HL-60 (cell line): Measurements from ENCODE around the gene FEV.

Experiments
- GABPA ChIP-seq: IDR thresholded peaks from 2 replicates; pipeline ENCODE4 v1.6.1; 2012; ENCODE audit warnings: low read depth
- POLR2AphosphoS5 ChIP-seq: IDR thresholded peaks from 2 replicates; pipeline ENCODE4 v1.6.1; 2012; ENCODE audit warnings: low read depth
- SPI1 ChIP-seq: IDR thresholded peaks from 2 replicates; pipeline ENCODE4 v1.6.1; 2012; ENCODE audit warnings: low read depth, mild to moderate bottlenecking, borderline replicate concordance
- TF ChIP-seq, protein P1 (sequence below): IDR thresholded peaks from one replicate; pipeline ENCODE4 v1.5.1; 2011; ENCODE audit warnings: low read length, control low read depth, inconsistent platforms; ENCODE audit not compliant: insufficient read depth
- TF ChIP-seq, protein P2 (sequence below): IDR thresholded peaks from 2 replicates; pipeline ENCODE4 v1.6.1; 2012; ENCODE audit warnings: low read depth; ENCODE audit not compliant: insufficient replicate concordance

DNA sequence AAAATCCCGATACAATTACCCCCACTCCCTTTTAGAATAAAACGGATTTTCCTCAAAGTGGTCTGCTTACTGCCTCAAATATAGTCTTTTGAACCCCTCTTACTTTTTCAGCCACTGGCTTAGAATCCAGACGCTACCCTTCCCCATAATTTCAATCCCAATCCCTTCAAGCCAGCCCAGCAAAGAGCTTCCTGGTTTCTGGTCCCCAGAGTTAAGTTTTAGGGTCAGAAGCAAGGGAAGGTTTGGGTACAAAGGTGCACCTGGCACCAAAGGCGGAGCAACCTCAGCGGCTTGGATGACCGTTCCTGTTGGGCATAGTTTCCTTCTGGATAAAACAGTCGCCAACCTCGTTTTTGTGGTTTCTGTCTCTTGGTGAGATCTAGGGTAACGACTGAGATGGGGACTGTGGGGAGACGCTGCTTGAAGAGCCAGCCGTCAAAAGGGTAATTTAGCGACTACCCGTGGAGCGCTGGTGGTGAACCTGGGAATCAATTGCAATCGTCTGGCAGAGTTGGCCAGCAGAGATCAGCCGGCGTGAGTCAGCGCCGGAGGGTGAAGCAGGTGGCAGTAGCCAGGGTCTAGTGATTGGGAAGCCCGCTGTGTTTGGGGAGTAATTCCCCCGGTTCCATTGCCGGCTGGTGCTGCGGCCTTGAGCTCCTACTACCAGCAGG is 1.6 kb downstream of the FEV start:
- TF ChIP-seq, protein P1, sequence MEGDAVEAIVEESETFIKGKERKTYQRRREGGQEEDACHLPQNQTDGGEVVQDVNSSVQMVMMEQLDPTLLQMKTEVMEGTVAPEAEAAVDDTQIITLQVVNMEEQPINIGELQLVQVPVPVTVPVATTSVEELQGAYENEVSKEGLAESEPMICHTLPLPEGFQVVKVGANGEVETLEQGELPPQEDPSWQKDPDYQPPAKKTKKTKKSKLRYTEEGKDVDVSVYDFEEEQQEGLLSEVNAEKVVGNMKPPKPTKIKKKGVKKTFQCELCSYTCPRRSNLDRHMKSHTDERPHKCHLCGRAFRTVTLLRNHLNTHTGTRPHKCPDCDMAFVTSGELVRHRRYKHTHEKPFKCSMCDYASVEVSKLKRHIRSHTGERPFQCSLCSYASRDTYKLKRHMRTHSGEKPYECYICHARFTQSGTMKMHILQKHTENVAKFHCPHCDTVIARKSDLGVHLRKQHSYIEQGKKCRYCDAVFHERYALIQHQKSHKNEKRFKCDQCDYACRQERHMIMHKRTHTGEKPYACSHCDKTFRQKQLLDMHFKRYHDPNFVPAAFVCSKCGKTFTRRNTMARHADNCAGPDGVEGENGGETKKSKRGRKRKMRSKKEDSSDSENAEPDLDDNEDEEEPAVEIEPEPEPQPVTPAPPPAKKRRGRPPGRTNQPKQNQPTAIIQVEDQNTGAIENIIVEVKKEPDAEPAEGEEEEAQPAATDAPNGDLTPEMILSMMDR, result no peak
- TF ChIP-seq, protein P2, sequence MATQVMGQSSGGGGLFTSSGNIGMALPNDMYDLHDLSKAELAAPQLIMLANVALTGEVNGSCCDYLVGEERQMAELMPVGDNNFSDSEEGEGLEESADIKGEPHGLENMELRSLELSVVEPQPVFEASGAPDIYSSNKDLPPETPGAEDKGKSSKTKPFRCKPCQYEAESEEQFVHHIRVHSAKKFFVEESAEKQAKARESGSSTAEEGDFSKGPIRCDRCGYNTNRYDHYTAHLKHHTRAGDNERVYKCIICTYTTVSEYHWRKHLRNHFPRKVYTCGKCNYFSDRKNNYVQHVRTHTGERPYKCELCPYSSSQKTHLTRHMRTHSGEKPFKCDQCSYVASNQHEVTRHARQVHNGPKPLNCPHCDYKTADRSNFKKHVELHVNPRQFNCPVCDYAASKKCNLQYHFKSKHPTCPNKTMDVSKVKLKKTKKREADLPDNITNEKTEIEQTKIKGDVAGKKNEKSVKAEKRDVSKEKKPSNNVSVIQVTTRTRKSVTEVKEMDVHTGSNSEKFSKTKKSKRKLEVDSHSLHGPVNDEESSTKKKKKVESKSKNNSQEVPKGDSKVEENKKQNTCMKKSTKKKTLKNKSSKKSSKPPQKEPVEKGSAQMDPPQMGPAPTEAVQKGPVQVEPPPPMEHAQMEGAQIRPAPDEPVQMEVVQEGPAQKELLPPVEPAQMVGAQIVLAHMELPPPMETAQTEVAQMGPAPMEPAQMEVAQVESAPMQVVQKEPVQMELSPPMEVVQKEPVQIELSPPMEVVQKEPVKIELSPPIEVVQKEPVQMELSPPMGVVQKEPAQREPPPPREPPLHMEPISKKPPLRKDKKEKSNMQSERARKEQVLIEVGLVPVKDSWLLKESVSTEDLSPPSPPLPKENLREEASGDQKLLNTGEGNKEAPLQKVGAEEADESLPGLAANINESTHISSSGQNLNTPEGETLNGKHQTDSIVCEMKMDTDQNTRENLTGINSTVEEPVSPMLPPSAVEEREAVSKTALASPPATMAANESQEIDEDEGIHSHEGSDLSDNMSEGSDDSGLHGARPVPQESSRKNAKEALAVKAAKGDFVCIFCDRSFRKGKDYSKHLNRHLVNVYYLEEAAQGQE, result no peak
- TF ChIP-seq SPI1, result no peak
- TF ChIP-seq GABPA, result no peak
- no peak for TF ChIP-seq POLR2AphosphoS5
